GM12878 (cell line): ENCODE results near the gene PISD. TPM values are rescaled to one million over a fixed set of nuclear protein-coding genes. Genes with fewer than 3 reads are reported as not detected.

Experiments
- ATAC-seq: fragments of 200-7000 bp; cut with Tn5 transposase; 3 replicates; pipeline ENCODE4 v1.9.1; 2020; ENCODE audit warnings: mild to moderate bottlenecking, moderate library complexity
- BruUV-seq: library from RNA; stranded (reverse); fragments of 400-500 nt; replicated peaks from 2 replicates; lab custom pipeline; 2021; lab: Mats Ljungman, UMichigan
- CTCF ChIA-PET: fragments of 300-600 bp; sonication (Branson Sonifier 250); formaldehyde crosslinking; extraction: SDS; loops from one replicate; lab custom pipeline; 2021; ENCODE audit warnings: inconsistent platforms; lab: Yijun Ruan, JAX
- POLR2A ChIA-PET: fragments of 350-600 bp; formaldehyde crosslinking; extraction: SDS; loops from one replicate; lab custom pipeline; 2021; ENCODE audit warnings: inconsistent platforms; lab: Charles Lee
- RAD21 ChIA-PET: fragments of 300-600 bp; sonication (Branson Sonifier 250); formaldehyde crosslinking; loops from one replicate; lab custom pipeline; 2023; ENCODE audit warnings: antibody characterized with exemption; ENCODE audit not compliant: unreplicated experiment; lab: Charles Lee
- SMC1A ChIA-PET: fragments of 300-600 bp; sonication (Branson Sonifier 250); formaldehyde crosslinking; loops from one replicate; lab custom pipeline; 2023; ENCODE audit not compliant: unreplicated experiment, uncharacterized antibody; lab: Charles Lee
- DNase-seq: peaks from one replicate; pipeline ENCODE4 v3.0.0-alpha.2; 2011; ENCODE audit warnings: low read depth, low spot score
- FAIRE-seq: peaks from 3 replicates; lab custom pipeline; 2011; peaks lifted over from hg19 to GRCh38; lab: Jason Lieb, UNC
- H2AFZ ChIP-seq: 2 replicates; pipeline ENCODE4 v1.6.0; 2011; ENCODE audit warnings: low read depth, low read length, control low read depth; ENCODE audit not compliant: control insufficient read depth
- H3K27ac ChIP-seq: 2 replicates; pipeline ENCODE4 v1.5.1; 2011; ENCODE audit warnings: control low read depth; ENCODE audit not compliant: control insufficient read depth, insufficient read depth
- H3K27me3 ChIP-seq, 2 experiments: replicated peaks in 1 of 2; 2 replicates each; pipeline versions ENCODE4 v1.6.0 to v1.6.1; 2011; ENCODE audit warnings: low read length in 1 of 2; ENCODE audit not compliant: control insufficient read depth in 2 of 2, insufficient read depth in 2 of 2
- H3K36me3 ChIP-seq, 2 experiments: 2 replicates each; pipeline ENCODE4 v1.5.1; 2011; ENCODE audit warnings: low read length in 1 of 2; ENCODE audit not compliant: control insufficient read depth in 2 of 2, insufficient read depth in 2 of 2
- H3K4me1 ChIP-seq: 2 replicates; pipeline ENCODE4 v1.6.1; 2011; ENCODE audit warnings: mild to moderate bottlenecking, low read length, moderate library complexity, mixed read lengths; ENCODE audit not compliant: control insufficient read depth, insufficient read depth
- H3K4me2 ChIP-seq: 2 replicates; pipeline ENCODE4 v1.6.0; 2011; ENCODE audit warnings: control low read depth; ENCODE audit not compliant: control insufficient read depth, insufficient read depth
- H3K4me3 ChIP-seq: fragments of 200-600 bp; sonication (generic); 2 replicates; pipeline ENCODE4 v1.5.1; 2016
- H3K79me2 ChIP-seq: 2 replicates; pipeline ENCODE4 v1.6.0; 2011; ENCODE audit warnings: low read length; ENCODE audit not compliant: control insufficient read depth, insufficient read depth
- H3K9ac ChIP-seq: 2 replicates; pipeline ENCODE4 v1.8.0; 2011; ENCODE audit warnings: low read length, control low read depth, mixed read lengths; ENCODE audit not compliant: control insufficient read depth, insufficient read depth
- H3K9me3 ChIP-seq: replicated peaks from 3 replicates; pipeline ENCODE4 v1.5.1; 2011; ENCODE audit warnings: mild to moderate bottlenecking, low read length; ENCODE audit not compliant: control insufficient read depth, insufficient read depth
- H4K20me1 ChIP-seq: 2 replicates; pipeline ENCODE4 v1.6.0; 2011; ENCODE audit not compliant: control insufficient read depth, insufficient read depth
- ASH2L ChIP-seq: fragments of 300-600, 200-600 bp; sonication (generic); IDR thresholded peaks from 2 replicates; pipeline ENCODE4 v1.6.1; 2017; ENCODE audit warnings: low read depth, mild to moderate bottlenecking, borderline replicate concordance
- CBX3 ChIP-seq: fragments of 200-600 bp; sonication (generic); IDR thresholded peaks from 2 replicates; pipeline ENCODE4 v1.6.1; 2016; ENCODE audit warnings: low read depth, borderline replicate concordance
- CTCF ChIP-seq, 3 experiments: IDR thresholded peaks in 2 of 3; conservative IDR thresholded peaks in 1 of 3; 2 replicates each; pipeline ENCODE4 v1.5.1; 2011; ENCODE audit warnings: low read depth in 3 of 3, low read length in 3 of 3, mild to moderate bottlenecking in 3 of 3, control low read depth in 2 of 3, moderate library complexity in 2 of 3, inconsistent platforms in 1 of 3, mixed read lengths in 1 of 3; ENCODE audit not compliant: control insufficient read depth in 2 of 3, insufficient read depth in 1 of 3; ENCODE audit errors: extremely low read depth in 1 of 3
- FOXK2 ChIP-seq: fragments of 450-650 bp; IDR thresholded peaks from 2 replicates; pipeline ENCODE4 v1.6.1; 2017; ENCODE audit warnings: mild to moderate bottlenecking, moderate library complexity
- JUND ChIP-seq: IDR thresholded peaks from 2 replicates; pipeline ENCODE4 v1.6.1; 2012; ENCODE audit warnings: low read depth, mild to moderate bottlenecking, low read length, improper control_type of control experiment, moderate library complexity
- MLLT1 ChIP-seq: fragments of 450-650 bp; IDR thresholded peaks from 2 replicates; pipeline ENCODE4 v1.6.1; 2016; ENCODE audit warnings: mild to moderate bottlenecking
- MTA2 ChIP-seq: fragments of 450-650 bp; IDR thresholded peaks from 2 replicates; pipeline ENCODE4 v1.6.1; 2016; ENCODE audit warnings: low read depth, mild to moderate bottlenecking, moderate library complexity
- MYB ChIP-seq: fragments of 150-350 bp; IDR thresholded peaks from 2 replicates; pipeline ENCODE4 v1.6.1; 2014; ENCODE audit warnings: mild to moderate bottlenecking, low read depth, low read length, borderline replicate concordance
- NFIC ChIP-seq: IDR thresholded peaks from 2 replicates; pipeline ENCODE4 v1.6.1; 2012; ENCODE audit warnings: low read depth, mild to moderate bottlenecking, inconsistent platforms, low read length, moderate library complexity
- PAX8 ChIP-seq: fragments of 450-650 bp; IDR thresholded peaks from 2 replicates; pipeline ENCODE4 v1.6.1; 2017; ENCODE audit warnings: mild to moderate bottlenecking, moderate library complexity
- POLR2A ChIP-seq: IDR thresholded peaks from 2 replicates; pipeline ENCODE4 v1.6.1; 2011; ENCODE audit warnings: low read depth, mild to moderate bottlenecking, low read length
- RB1 ChIP-seq: fragments of 450-650 bp; formaldehyde crosslinking; IDR thresholded peaks from 2 replicates; pipeline ENCODE4 v1.6.1; 2017; ENCODE audit warnings: mild to moderate bottlenecking, borderline replicate concordance
- RELA ChIP-seq: fragments of 450-650 bp; IDR thresholded peaks from 2 replicates; pipeline ENCODE4 v1.8.0; 2014; ENCODE audit warnings: borderline replicate concordance; ENCODE audit not compliant: partially characterized antibody
- SIN3A ChIP-seq: IDR thresholded peaks from 2 replicates; pipeline ENCODE4 v1.6.1; 2012; ENCODE audit warnings: low read depth, low read length, improper control_type of control experiment
- SPI1 ChIP-seq: IDR thresholded peaks from 2 replicates; pipeline ENCODE4 v1.6.1; 2011; ENCODE audit warnings: low read depth, mild to moderate bottlenecking, low read length, moderate library complexity, borderline replicate concordance; ENCODE audit not compliant: insufficient read depth
- STAT1 ChIP-seq: fragments of 450-650 bp; conservative IDR thresholded peaks from 2 replicates; pipeline ENCODE4 v1.6.1; 2014; ENCODE audit warnings: antibody characterized with exemption, mild to moderate bottlenecking
- STAT3 ChIP-seq: IDR thresholded peaks from 2 replicates; pipeline ENCODE4 v1.6.1; 2011; ENCODE audit warnings: low read depth, low read length, improper control_type of control experiment
- SUPT20H ChIP-seq: IDR thresholded peaks from 2 replicates; pipeline ENCODE4 v1.6.1; 2011; ENCODE audit warnings: low read depth, mild to moderate bottlenecking, low read length, moderate library complexity, borderline replicate concordance; ENCODE audit not compliant: control insufficient read depth
- TAF1 ChIP-seq: IDR thresholded peaks from 2 replicates; pipeline ENCODE4 v1.6.1; 2011; ENCODE audit warnings: mild to moderate bottlenecking, low read depth, low read length, borderline replicate concordance
- YBX1 ChIP-seq: fragments of 450-650 bp; IDR thresholded peaks from 2 replicates; pipeline ENCODE4 v1.6.1; 2016; ENCODE audit warnings: antibody characterized with exemption
- ZBED1 ChIP-seq: IDR thresholded peaks from 2 replicates; pipeline ENCODE4 v1.6.1; 2016; ENCODE audit warnings: borderline replicate concordance
- WGBS: methylation state at CpG from one replicate; pipeline ENCODE4 v1.1.6; 2016; ENCODE audit warnings: low lambda C conversion rate; ENCODE audit not compliant: insufficient replicate concordance, insufficient coverage; ENCODE audit errors: missing lambda C conversion rate; 5-methylcytosine and 5-hydroxymethylcytosine counted together
- in situ Hi-C: fragments of 300-500 bp; cut with MboI; formaldehyde crosslinking; loops from 9 replicates; pipeline ENCODE4 v1.14.3; 2018; ENCODE audit warnings: mixed read lengths
- intact Hi-C: fragments of 100-400 bp; cut with micrococcal nuclease; formaldehyde crosslinking; loops from one replicate; pipeline ENCODE4 v1.14.2; 2022; ENCODE audit not compliant: unreplicated experiment
- polyA plus RNA-seq, 11 experiments: library from polyadenylated mRNA; depleted of rRNA in 4 of 11; unstranded in 6 of 11; stranded (reverse) in 5 of 11; fragments of >200 nt; fragmentation: Nextera tagmentation in 4 of 11; fragmentation: Illumina TruSeq in 1 of 11; extraction: Ambion mirVana in 4 of 11; extraction: Trizol in 1 of 11; gene quantifications; 1 replicate in 1 of 11; 2 replicates in 10 of 11; pipeline versions ENCODE4 v1.2.1 to v1.2.3, GENCODE V29; 2011 to 2016; ENCODE audit warnings: inconsistent platforms in 2 of 11, missing spikeins in 2 of 11, low read depth in 1 of 11
- total RNA-seq, 4 experiments: library from RNA; depleted of rRNA in 3 of 4; stranded (reverse); fragments of >200 nt in 3 of 4; fragmentation: Illumina TruSeq in 1 of 4; extraction: Trizol in 1 of 4; gene quantifications; 2 replicates each; pipeline versions ENCODE4 v1.2.1 to v1.2.3, GENCODE V29; 2013 to 2021

PISD gene
- total and polyA plus RNA-seq, 10 of the 15 experiments (the other 5 are each of a cell fraction or from before 2014, with no cell fraction given) = 25.8 to 62.7 (median 45.8) TPM

- TF ChIP-seq CTCF (IDR thresholded peaks at IDR 0.05 in 2 of 3, conservative IDR thresholded peaks at IDR 0.05 in 1 of 3; ENCODE audit: control insufficient read depth in 2 of 3, extremely low read depth in 1 of 3, insufficient read depth in 1 of 3, low read depth in 3 of 3, low read length in 3 of 3) (peak; percentile 5 to 36 (median 22); a peak in 4 of 6 replicates), POLR2A (peak; percentile 38; the same call in 1 of the 2 replicates), STAT1 (no peak)
These were observed 32.9 kb downstream of the PISD start (continued) for GRCh38 chr22:31628969-31629708.

GRCh38 chr22:31628362-31628761, 33.7 kb downstream of the PISD start:
- Histone ChIP-seq H3K79me2 (peaks cover 80% of the 10 kb centered on the region), H3K4me1 (peaks cover 18% of the 10 kb centered on the region), H2AFZ (no peak overlapping the region), H4K20me1 (peaks cover 13% of the 10 kb centered on the region), H3K9ac (no peak overlapping the region), H3K36me3 (peaks cover 9 to 43% of the 10 kb centered on the region in 2 experiments), H3K27ac (no peak overlapping the region), H3K4me2 (no peak overlapping the region), H3K9me3 (no peaks in the 10 kb centered on the region), H3K27me3 (no peaks in the 10 kb centered on the region), H3K4me3 (no peak overlapping the region)
- POLR2A ChIA-PET = no interaction called here
- FAIRE-seq (no peak), DNase-seq (no peak), ATAC-seq (no peak)
- intact Hi-C loops (no loop called here), in situ Hi-C loops (no loop called here)
- CTCF ChIA-PET = no interaction called here
- no TSS peak for BruUV-seq
- SMC1A ChIA-PET = no interaction called here
- 90% methylated on average over 1 of the region's 1 CpG for WGBS
- RAD21 ChIA-PET = no interaction called here
- TF ChIP-seq YBX1 (no peak), RB1 (no peak), FOXK2 (no peak), TAF1 (no peak), ZBED1 (no peak), STAT3 (no peak), MLLT1 (no peak), SPI1 (no peak), SUPT20H (no peak), MYB (no peak), SIN3A (no peak), JUND (no peak), NFIC (no peak), MTA2 (no peak), ASH2L (no peak), PAX8 (no peak), CBX3 (no peak), RELA (no peak)
